HAP-1 (cell line): ENCODE measurements around the gene AP2A1.

Experiments used
- DNase-seq, 2 experiments: peaks; one replicate each; pipeline ENCODE4 v3.0.0-alpha.2; 2016 to 2020; ENCODE audit warnings: low spot score in 2 of 2
- H3K27me3 ChIP-seq: fragments of 250-450 bp; sonication (Bioruptor Pico); 2 replicates; pipeline ENCODE4 v1.5.1; 2020; ENCODE audit warnings: low read depth, mild to moderate bottlenecking, moderate library complexity
- H3K36me3 ChIP-seq: fragments of 250-450 bp; sonication (Bioruptor Pico); replicated peaks from 2 replicates; pipeline ENCODE4 v1.5.1; 2020; ENCODE audit warnings: mild to moderate bottlenecking
- H3K4me1 ChIP-seq: fragments of 250-450 bp; sonication (Bioruptor Pico); 2 replicates; pipeline ENCODE4 v1.5.1; 2020; ENCODE audit warnings: mild to moderate bottlenecking
- H3K4me3 ChIP-seq: fragments of 250-450 bp; sonication (Bioruptor Pico); 2 replicates; pipeline ENCODE4 v1.5.1; 2020; ENCODE audit warnings: mild to moderate bottlenecking, moderate library complexity
- H3K9me3 ChIP-seq: fragments of 250-450 bp; sonication (Bioruptor Pico); 2 replicates; pipeline ENCODE4 v1.5.1; 2020; ENCODE audit warnings: mild to moderate bottlenecking, moderate library complexity
- in situ Hi-C: fragments of 300-500 bp; cut with MboI; formaldehyde crosslinking; loops from 3 replicates; pipeline ENCODE4 v1.14.3; 2020; ENCODE audit warnings: low sequenced_read_pairs, inconsistent platforms, mixed read lengths

Gene AP2A1

DNA sequence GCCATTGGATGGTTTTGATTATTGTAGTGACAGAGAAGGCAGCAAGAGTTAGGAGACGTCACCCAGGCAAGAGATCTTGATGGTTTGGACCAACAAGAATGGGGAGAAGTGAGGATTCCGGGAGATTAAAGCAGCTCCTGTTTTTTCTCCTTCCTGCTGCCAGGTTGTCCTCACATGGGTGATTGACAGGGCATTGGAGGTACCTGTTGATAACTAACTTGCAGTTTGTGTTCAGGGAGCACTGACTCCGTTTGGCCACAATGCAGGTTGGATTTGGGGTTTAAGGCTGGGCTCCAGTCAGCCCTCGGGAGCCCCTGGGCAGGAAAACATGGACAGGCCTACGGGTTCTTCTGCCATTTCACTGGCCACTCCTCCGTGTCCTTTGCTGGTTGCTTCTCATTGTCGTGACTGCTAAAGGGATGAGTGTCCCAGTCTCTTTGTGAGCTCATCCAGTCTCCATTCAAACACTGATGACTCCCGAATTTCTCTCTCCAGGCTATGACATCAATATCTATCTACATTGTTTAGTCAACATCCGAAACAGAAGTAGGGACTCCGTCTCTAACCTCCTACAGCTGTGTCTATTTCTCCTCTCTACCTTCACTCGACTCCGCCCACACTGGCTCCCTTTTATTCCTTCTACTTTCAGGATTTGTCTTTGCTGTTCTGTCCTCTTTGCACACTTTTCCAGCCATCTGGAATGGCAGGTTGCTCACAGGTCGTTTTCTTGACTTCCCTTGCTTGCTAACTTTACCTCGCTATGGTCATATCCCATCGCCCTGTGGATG is 82.8 kb downstream of the AP2A1 start:
- H3K27me3 ChIP-seq: no peaks in the 10 kb centered on the region
- H3K9me3 ChIP-seq: 0 out of 2 replicates have a peak, but pooled peaks cover 4% of the 10 kb centered on the region
- H3K4me1 ChIP-seq: peaks cover 11% of the 10 kb centered on the region
- H3K36me3 ChIP-seq: peaks cover 12% of the 10 kb centered on the region
- DNase-seq: no peak
- in situ Hi-C loops: loop anchor here (25.0 kb wide), 1 partner anchor 362 kb away; the partner anchor contains the start of genes RPL13A and RPS11
- peak overlapping the region; percentile 71 for H3K4me3 ChIP-seq

DNA sequence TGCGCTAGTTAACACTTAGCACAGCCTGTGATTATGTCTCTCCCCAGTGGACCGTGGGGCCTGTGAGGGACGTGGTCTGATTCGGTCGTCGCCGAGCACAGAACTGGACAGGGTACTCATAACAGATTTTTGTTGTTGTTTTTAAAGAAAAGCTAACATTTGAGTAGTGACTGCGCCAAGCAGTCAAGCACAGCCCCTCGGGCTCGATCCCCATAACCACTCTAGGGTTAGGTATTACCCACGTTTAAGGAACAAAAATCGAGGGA is 83.4 kb downstream of the AP2A1 start:
- in situ Hi-C loops: loop anchor here (25.0 kb wide), 1 partner anchor 363 kb away; the partner anchor contains the start of genes RPL13A and RPS11
- DNase-seq: no peak
- Histone ChIP-seq H3K36me3 (peaks cover 18% of the 10 kb centered on the region), H3K4me1 (peaks cover 11% of the 10 kb centered on the region), H3K27me3 (no peaks in the 10 kb centered on the region), H3K9me3 (0 out of 2 replicates have a peak, but pooled peaks cover 4% of the 10 kb centered on the region), H3K4me3 (peak overlapping the region; percentile 71)

DNA sequence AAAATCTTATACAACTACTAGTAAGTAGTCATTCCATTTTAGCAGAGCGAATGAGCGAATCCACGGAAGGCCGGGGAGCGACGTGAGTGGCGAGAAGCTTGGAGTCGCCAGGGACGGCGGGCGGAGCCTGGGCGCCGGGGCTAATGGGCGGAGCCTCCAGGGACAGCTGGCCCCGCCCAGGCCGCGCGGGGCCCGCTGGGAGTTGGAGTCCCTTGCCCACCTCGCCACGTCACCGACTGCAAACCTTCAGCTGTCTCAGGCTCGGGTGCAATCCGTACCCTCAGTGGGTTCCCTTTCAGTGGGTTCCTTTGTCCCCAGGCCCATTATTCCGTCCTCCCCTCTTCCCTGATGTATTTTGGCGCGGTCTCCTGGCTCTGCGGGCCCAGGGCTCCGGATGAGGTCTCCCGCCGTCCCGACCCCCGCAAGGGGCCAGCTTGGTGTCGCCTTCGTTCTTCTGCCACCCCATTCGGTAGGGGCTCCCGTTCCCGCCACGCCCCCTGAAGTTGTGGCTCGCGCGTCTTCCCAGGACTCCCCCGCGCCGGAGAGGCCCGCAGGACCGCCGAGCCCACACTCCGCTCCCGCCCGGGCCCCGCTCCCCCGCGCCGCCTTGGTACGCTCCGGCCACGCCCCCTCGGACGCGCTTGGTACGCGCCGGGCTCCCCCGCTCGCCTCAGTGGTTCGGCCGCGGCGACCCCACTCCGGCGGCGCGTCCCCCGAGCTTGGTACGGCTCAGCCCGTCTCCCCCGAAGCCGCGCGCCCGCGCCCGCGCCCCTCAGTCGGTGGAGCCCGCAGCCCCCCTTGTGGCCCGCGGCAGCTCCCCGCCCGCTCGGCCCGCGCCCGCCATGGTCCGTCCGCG is 83.9 kb downstream of the AP2A1 start, which contains the start of gene PTOV1:
TSS of gene PTOV1 (plus strand) at position 673 of the 856 bp plus-strand sequence.
- Histone ChIP-seq H3K27me3 (no peaks in the 10 kb centered on the region), H3K9me3 (0 out of 2 replicates have a peak, but pooled peaks cover 4% of the 10 kb centered on the region), H3K36me3 (peaks cover 23% of the 10 kb centered on the region), H3K4me3 (peak within 1 kb of the TSS; percentile 71), H3K4me1 (peaks cover 11% of the 10 kb centered on the region)
- DNase-seq: peak; percentile 82 to 93
- in situ Hi-C loops: loop anchor here (25.0 kb wide), 1 partner anchor 363 kb away; the partner anchor contains the start of genes RPL13A and RPS11

DNA sequence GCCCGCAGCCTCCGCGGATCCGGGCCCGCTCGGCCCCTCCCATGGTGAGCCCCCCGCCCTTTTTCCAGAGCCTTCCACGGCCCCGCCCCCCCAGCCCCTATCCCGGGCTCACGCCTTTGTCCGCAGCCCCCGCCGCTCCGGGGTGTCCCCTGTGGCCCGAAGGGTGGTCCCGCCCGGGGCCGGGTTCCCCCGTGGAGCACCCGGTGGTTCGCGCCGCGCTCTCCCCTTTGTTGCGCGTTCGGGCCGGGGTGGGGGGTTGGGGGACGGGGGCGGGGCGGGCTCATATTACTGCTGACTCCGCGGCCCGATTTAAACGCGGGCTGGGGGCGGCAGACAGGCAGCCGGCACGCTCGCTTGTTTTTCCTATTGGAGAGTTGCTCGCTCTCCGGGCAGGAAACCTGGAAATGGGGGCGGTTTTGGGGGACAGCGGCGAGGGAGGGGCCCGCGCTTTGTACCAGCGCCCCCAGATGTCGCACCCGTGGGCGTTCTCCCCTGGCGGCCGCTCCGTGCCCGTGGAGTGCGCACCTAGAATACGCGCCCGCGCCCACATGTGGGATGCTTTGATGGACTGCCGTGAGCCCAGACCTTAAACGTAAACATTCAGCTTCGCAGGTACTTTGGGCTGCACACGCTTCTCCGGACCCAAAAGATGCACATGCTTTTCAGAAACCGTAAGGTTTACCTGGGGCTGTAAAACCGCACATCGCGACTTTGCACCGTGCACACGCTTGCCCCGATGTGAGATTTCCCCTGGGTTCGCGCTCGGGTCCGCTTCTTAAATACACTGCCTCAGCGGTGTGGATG is 84.9 kb downstream of the AP2A1 start:
- H3K4me3 ChIP-seq: peak overlapping the region; percentile 71
- peaks cover 11% of the 10 kb centered on the region for H3K4me1 ChIP-seq
- H3K9me3 ChIP-seq: 0 out of 2 replicates have a peak, but pooled peaks cover 4% of the 10 kb centered on the region
- in situ Hi-C loops: loop anchor here (25.0 kb wide), 1 partner anchor 364 kb away; the partner anchor contains the start of genes RPL13A and RPS11
- peaks cover 31% of the 10 kb centered on the region for H3K36me3 ChIP-seq
- H3K27me3 ChIP-seq: no peaks in the 10 kb centered on the region
- peak; percentile 29 to 72 for DNase-seq

DNA sequence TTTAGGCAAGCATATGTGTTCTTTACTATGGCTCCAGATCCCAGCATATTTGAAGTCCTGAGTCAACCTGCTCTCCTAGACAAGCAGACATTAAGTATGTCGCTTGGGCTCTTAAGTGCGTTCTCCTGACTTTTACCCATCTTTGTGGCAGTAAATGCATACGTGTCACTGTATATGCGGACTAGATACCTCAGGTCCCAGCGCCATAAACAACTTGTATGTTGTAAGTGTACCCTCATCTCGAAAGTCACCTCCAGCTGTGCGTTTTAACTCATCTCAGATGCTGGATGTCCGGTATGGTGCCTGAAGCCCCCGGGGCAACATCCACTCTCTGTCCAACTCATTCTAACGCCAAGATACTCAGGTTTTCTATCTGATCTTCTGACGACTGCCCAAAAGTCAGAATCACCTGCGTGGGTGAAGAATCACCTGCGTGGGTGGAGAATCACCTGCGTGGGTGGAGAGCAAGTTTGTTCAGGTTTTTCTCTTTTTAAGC is 85.9 kb downstream of the AP2A1 start:
- no peaks in the 10 kb centered on the region for H3K27me3 ChIP-seq

DNA sequence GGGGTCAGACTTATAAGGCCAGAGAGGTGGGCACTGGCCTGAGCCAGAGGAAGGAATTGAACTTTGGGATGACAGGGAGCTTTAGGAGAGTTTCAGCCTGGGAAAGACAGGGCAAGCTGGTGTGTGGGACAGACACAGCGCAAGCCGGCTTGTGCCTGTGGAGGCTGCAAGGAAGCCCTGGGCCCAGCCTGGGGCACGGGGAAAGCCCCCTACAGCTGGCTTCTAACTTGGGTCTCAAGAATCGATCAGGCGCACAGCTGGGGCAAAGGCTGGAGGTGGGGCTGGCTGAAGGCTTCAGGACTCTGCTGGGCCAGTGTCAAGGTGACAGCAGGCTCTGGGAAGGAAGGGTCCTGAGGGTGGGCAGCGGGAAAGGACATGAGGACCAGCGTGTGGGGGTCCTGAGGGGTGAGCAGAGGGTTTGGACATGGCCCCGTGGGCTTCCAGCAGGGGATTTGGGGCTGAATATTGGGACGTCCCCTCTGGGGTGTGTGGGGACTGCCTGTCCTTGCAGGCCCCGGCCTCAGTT is 87.1 kb downstream of the AP2A1 start:
- DNase-seq: no peak
- H3K4me3 ChIP-seq: no peak overlapping the region
- peaks cover 53% of the 10 kb centered on the region for H3K36me3 ChIP-seq

More for the DNA sequence above, 85.9 kb downstream of the AP2A1 start:
- in situ Hi-C loops: loop anchor here (25.0 kb wide), 1 partner anchor 365 kb away; the partner anchor contains the start of genes RPL13A and RPS11
- H3K9me3 ChIP-seq: 0 out of 2 replicates have a peak, but pooled peaks cover 4% of the 10 kb centered on the region
- no peak for DNase-seq
- H3K4me1 ChIP-seq: peaks cover 11% of the 10 kb centered on the region
- H3K4me3 ChIP-seq: peak overlapping the region; percentile 71
- H3K36me3 ChIP-seq: peaks cover 41% of the 10 kb centered on the region

DNA sequence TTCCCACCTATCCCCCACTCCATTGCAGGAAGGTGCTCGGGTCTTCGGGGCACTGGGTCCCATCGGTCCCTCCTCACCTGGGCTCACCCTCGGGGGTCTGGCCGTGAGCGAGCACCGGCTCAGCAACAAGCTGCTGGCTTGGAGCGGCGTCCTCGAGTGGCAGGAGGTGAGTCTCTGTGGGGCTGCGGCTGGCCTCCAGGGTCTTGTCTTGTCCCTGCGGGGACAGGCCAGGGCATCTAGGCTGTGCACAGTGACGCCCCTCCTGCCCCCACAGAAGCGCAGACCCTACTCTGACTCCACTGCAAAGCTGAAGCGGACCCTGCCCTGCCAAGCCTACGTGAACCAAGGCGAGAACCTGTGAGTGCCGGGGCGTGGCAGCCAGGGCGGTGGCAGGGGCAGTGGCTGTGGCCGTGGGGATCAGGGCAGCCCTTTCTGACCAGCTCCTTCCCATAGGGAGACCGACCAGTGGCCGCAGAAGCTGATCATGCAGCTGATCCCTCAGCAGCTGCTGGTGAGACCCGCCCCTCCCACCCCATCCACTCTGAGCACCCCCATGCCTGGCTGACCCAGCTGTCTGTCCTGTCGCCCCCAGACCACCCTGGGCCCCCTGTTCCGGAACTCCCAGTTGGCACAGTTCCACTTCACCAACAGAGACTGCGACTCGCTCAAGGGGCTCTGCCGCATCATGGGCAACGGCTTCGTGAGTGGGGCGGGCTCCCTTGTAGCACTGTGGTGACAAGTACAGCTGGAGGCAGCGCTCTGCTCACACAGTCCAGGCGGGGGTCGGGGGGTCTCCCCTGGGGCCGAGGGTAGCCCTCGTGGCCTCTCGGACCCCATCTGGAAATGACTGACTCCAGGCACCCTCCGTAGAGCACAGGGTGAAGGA is 87.8 kb downstream of the AP2A1 start:
- Histone ChIP-seq H3K9me3 (no peaks in the 10 kb centered on the region), H3K36me3 (peaks cover 60% of the 10 kb centered on the region), H3K27me3 (no peaks in the 10 kb centered on the region), H3K4me1 (peaks cover 11% of the 10 kb centered on the region), H3K4me3 (no peak overlapping the region)
- in situ Hi-C loops: loop anchor here (25.0 kb wide), 1 partner anchor 367 kb away; the partner anchor contains the start of genes RPL13A and RPS11
- DNase-seq: no peak

More for the DNA sequence above, 87.1 kb downstream of the AP2A1 start:
- 0 out of 2 replicates have a peak, but pooled peaks cover 3% of the 10 kb centered on the region for H3K9me3 ChIP-seq
- in situ Hi-C loops: loop anchor here (25.0 kb wide), 1 partner anchor 367 kb away; the partner anchor contains the start of genes RPL13A and RPS11
- peaks cover 11% of the 10 kb centered on the region for H3K4me1 ChIP-seq
- H3K27me3 ChIP-seq: no peaks in the 10 kb centered on the region

DNA sequence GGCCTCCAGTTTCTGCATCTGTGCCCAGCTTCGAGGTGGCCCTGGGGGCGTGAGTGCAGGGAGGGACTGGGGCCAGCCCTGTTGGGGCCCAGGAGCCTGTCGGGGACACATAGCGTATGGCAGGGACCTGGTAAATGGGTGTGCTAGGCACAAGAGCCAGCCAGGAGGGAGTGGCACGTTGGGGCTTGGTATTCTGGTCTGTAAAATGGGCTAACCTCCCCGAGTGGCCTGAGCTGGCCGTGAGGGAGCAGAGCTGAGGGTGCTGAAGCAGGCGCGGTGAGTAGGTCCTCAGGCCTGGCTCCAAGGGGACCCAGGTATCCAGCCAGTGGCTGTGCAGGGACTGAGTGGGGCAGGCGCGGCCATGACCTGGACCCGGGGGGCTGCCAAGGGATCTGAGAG is 88.5 kb downstream of the AP2A1 start:
- no peak for DNase-seq
- Histone ChIP-seq H3K9me3 (no peaks in the 10 kb centered on the region), H3K4me1 (peaks cover 11% of the 10 kb centered on the region), H3K4me3 (no peak overlapping the region), H3K36me3 (peaks cover 67% of the 10 kb centered on the region), H3K27me3 (no peaks in the 10 kb centered on the region)
- in situ Hi-C loops: loop anchor here (25.0 kb wide), 1 partner anchor 368 kb away; the partner anchor contains the start of genes RPL13A and RPS11

DNA sequence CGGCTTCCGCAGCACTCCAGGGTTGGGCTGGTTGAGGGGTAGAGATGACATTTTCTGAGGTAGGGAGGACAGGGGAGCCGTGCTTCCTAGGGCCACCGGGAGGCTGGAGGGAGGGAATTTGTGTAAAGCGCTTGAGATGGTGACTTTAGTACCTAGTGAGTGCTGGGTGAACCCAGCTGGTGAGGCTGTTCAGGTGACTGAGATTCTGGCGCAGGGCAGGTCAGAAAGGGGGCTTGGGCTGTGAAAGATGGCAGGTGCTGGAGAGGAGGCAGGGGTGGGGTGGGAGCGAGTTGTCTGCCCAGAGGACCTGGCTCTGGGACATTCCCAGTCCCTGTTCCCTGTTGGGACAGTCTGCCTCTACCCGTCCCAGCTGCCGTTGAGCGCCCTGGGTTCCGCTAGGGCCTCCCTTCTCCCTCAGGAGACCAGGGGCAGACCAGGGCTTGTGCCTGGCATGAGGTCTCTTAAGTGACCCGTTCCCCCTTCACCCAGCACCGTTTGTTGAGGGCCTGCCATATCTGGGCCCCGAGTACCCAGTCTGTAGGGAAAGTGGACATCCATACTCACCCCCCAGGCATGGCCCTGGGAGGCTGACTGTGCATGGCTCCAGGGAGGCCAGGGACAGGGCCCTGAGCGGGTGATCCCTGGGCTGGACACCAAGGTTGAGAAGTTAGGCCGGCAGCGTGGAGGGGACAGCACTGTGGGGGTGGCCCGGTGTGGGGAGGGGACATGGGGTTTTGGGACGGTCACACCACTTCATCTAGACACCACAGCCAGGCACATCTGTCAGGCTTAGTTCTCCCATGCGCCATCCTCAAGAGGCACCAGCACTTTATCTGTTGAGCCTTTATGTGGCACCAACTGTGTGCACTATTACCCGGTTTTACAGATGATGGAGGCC is 89.1 kb downstream of the AP2A1 start:
- peaks cover 11% of the 10 kb centered on the region for H3K4me1 ChIP-seq
- DNase-seq: no peak
- H3K36me3 ChIP-seq: peaks cover 73% of the 10 kb centered on the region
- H3K9me3 ChIP-seq: no peaks in the 10 kb centered on the region
- H3K4me3 ChIP-seq: no peak overlapping the region
- H3K27me3 ChIP-seq: no peaks in the 10 kb centered on the region
- in situ Hi-C loops: loop anchor here (25.0 kb wide), 1 partner anchor 369 kb away; the partner anchor contains the start of genes RPL13A and RPS11

DNA sequence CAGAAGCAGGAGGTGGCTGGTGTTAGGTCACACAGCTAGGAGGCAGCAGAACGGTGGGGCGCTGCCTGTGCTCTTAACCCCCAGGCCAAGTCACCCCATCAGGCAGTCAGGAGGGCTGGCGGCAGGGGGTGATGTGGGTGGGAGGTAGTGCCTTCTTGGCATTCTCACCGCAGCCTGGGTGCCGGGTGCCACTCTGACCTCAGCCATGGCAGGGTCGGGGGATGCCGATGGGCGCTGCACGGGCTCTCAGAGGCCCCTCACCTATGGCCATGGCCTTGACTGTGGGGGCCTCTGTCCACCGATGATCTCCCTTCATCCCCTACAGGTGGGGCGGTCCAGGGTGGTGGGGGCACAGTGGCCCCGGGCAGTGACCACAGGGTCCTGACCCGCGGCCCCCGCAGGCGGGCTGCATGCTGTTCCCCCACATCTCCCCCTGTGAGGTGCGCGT is 89.8 kb downstream of the AP2A1 start:
- Histone ChIP-seq H3K4me1 (peaks cover 11% of the 10 kb centered on the region), H3K9me3 (no peaks in the 10 kb centered on the region)

More for the DNA sequence above, 89.8 kb downstream of the AP2A1 start:
- peaks cover 77% of the 10 kb centered on the region for H3K36me3 ChIP-seq
- no peak for DNase-seq
- H3K27me3 ChIP-seq: no peaks in the 10 kb centered on the region
- no peak overlapping the region for H3K4me3 ChIP-seq
- in situ Hi-C loops: loop anchor here (25.0 kb wide), 1 partner anchor 369 kb away; the partner anchor contains the start of genes RPL13A and RPS11
